H1 (cell line): ENCODE data around the gene TESMIN. TPM values are rescaled to one million over a fixed set of nuclear protein-coding genes. Genes with fewer than 3 reads are reported as not detected.

Experiments used
- TCF12 ChIP-seq: IDR thresholded peaks from 2 replicates; pipeline ENCODE4 v1.6.1; 2011; ENCODE audit warnings: low read depth, mild to moderate bottlenecking, low read length
- polyA plus RNA-seq, 7 experiments: library from polyadenylated mRNA; depleted of rRNA in 3 of 7; stranded (reverse) in 5 of 7; unstranded in 2 of 7; fragments of >200 nt in 5 of 7; fragments of 200-250 nt in 2 of 7; gene quantifications; 1 replicate in 5 of 7; 2 replicates in 1 of 7; 4 replicates in 1 of 7; pipeline versions ENCODE4 v1.2.1 to v1.2.3, GENCODE V29; 2011 to 2013; ENCODE audit warnings: missing spikeins in 2 of 7, mixed read lengths in 2 of 7
- total RNA-seq: library from RNA; stranded (reverse); fragmentation: NEBNext Ultra II Directional; extraction: Animal tissue kit (Norgen Biotek cat#: 25700); gene quantifications from 2 replicates; pipeline ENCODE4 v1.2.1, GENCODE V29; 2021

TESMIN gene
- total and polyA plus RNA-seq, 2 of the 8 experiments (the other 6 are each of a cell fraction or from before 2014, with no cell fraction given) = 22.6 to 61.1 TPM

DNA sequence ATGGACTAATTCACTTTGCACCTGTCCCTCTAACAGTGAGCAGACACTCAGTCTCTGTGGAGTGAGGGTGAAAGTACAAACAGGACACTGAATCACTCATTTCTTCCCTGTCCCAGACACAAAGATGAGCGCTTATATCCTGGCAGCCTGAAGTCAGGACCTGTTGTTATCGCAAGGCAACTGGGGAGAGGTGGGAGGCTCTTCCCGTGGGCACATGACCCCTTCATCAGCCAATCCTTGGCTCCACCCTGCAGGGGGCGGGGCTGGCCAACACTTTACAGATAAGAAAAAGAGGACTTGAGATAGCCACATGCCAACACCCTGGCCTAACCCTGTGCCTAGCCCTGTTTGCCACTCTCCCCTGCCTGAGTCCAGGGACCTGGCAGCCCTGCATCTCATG lies 29.5 kb upstream of the TESMIN start (continued):
- no peak for TF ChIP-seq TCF12
- TF ChIP-seq, all 59 proteins: peak for 3
